A673 (cell line): ENCODE measurements around the gene IFIT5. TPM values are rescaled to one million over a fixed set of nuclear protein-coding genes. Genes with fewer than 3 reads are reported as not detected.
"Not testable (repeated sequence)": the region's sequence is repeated elsewhere in the genome, so short reads cannot be mapped to it uniquely, and the experiment has no call there.

Source experiments
- BruUV-seq: library from RNA; stranded (reverse); fragments of 400-500 nt; replicated peaks from 2 replicates; lab custom pipeline; 2021; lab: Mats Ljungman, UMichigan
- CTCF ChIA-PET: fragments of 300-600 bp; sonication (Branson Sonifier 250); formaldehyde crosslinking; loops from one replicate; lab custom pipeline; 2022; ENCODE audit warnings: antibody characterized with exemption; lab: Charles Lee
- POLR2A ChIA-PET: fragments of 300-600 bp; sonication (Branson Sonifier 250); formaldehyde crosslinking; loops from one replicate; lab custom pipeline; 2022; ENCODE audit warnings: antibody characterized with exemption; ENCODE audit not compliant: low non-redundant PET; lab: Charles Lee
- DNase-seq: peaks from one replicate; pipeline ENCODE4 v3.0.0-alpha.2; 2015; ENCODE audit warnings: low spot score
- H3K27ac ChIP-seq: fragments of 200-600 bp; sonication (generic); 2 replicates; pipeline ENCODE4 v1.5.1; 2016; ENCODE audit warnings: mixed run types, low read depth, mild to moderate bottlenecking, mixed read lengths, antibody characterized with exemption, low read length; ENCODE audit not compliant: poor library complexity, severe bottlenecking
- H3K27me3 ChIP-seq: fragments of 200-600 bp; sonication (generic); replicated peaks from 2 replicates; pipeline ENCODE4 v1.6.1; 2017; ENCODE audit warnings: mixed run types, low read depth, mild to moderate bottlenecking, mixed read lengths, antibody characterized with exemption, low read length; ENCODE audit not compliant: insufficient read depth, poor library complexity
- H3K36me3 ChIP-seq: fragments of 200-600 bp; sonication (generic); 2 replicates; pipeline ENCODE4 v1.6.1; 2016; ENCODE audit warnings: mixed run types, mild to moderate bottlenecking, mixed read lengths, antibody characterized with exemption, low read length; ENCODE audit not compliant: insufficient read depth, poor library complexity, severe bottlenecking
- H3K4me1 ChIP-seq: fragments of 200-600 bp; sonication (generic); 2 replicates; pipeline ENCODE4 v1.6.1; 2017; ENCODE audit warnings: mixed run types, mild to moderate bottlenecking, mixed read lengths, antibody characterized with exemption, low read length; ENCODE audit not compliant: insufficient read depth, poor library complexity, severe bottlenecking
- H3K4me3 ChIP-seq: fragments of 200-600 bp; sonication (generic); 2 replicates; pipeline ENCODE4 v1.5.1; 2016; ENCODE audit warnings: low read depth, mixed run types, mild to moderate bottlenecking, mixed read lengths, low read length; ENCODE audit not compliant: poor library complexity, severe bottlenecking
- H3K9me3 ChIP-seq: fragments of 200-600 bp; sonication (generic); 2 replicates; pipeline ENCODE4 v1.6.1; 2016; ENCODE audit warnings: mixed run types, low read depth, mild to moderate bottlenecking, mixed read lengths, antibody characterized with exemption, low read length; ENCODE audit not compliant: poor library complexity, severe bottlenecking
- EZH2 ChIP-seq: fragments of 200-600 bp; sonication (generic); IDR thresholded peaks from 2 replicates; pipeline ENCODE4 v1.6.1; 2017; ENCODE audit warnings: borderline replicate concordance, low read depth, mild to moderate bottlenecking, mixed read lengths, antibody characterized with exemption, low read length; ENCODE audit not compliant: poor library complexity, severe bottlenecking
- intact Hi-C: fragments of 100-400 bp; cut with micrococcal nuclease; formaldehyde crosslinking; loops from one replicate; pipeline ENCODE4 v1.10.0; 2022; ENCODE audit not compliant: unreplicated experiment
- total RNA-seq: library from RNA; stranded (reverse); gene quantifications from 2 replicates; pipeline ENCODE4 v1.2.3, GENCODE V29; 2021
- TF ChIP-seq, protein P1 (sequence below): fragments of 300-800, 200-600 bp; sonication (generic); conservative IDR thresholded peaks from 2 replicates; pipeline ENCODE4 v1.5.1; 2017; ENCODE audit warnings: low read depth, mild to moderate bottlenecking, antibody characterized with exemption, low read length, moderate library complexity, mixed read lengths

The IFIT5 gene
- total RNA-seq, 1 experiment from 2014 or later, result 15.8 TPM

DNA sequence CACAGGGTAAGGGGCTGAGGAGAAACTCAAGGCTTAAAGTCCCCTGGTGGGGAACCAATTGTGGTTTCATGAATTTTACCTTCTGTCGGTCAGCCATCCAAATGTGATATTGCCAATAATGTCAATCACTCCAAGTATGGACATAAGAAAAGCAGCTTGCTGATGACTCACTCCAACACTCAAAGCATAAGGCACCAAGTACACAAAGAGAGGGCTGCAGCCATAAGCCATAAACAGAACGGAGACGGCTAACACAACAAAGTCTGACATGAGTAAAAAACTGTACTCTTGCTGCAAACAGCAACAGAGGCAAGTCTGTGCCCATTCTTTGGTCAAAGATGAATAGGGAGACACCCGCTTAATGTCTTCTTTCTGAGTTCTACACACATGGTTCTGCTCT lies 24.2 kb downstream of the IFIT5 start:
- H3K27me3 ChIP-seq, result no peaks in the 10 kb centered on the region
- no peak for TF ChIP-seq EZH2
- TF ChIP-seq, protein P1, sequence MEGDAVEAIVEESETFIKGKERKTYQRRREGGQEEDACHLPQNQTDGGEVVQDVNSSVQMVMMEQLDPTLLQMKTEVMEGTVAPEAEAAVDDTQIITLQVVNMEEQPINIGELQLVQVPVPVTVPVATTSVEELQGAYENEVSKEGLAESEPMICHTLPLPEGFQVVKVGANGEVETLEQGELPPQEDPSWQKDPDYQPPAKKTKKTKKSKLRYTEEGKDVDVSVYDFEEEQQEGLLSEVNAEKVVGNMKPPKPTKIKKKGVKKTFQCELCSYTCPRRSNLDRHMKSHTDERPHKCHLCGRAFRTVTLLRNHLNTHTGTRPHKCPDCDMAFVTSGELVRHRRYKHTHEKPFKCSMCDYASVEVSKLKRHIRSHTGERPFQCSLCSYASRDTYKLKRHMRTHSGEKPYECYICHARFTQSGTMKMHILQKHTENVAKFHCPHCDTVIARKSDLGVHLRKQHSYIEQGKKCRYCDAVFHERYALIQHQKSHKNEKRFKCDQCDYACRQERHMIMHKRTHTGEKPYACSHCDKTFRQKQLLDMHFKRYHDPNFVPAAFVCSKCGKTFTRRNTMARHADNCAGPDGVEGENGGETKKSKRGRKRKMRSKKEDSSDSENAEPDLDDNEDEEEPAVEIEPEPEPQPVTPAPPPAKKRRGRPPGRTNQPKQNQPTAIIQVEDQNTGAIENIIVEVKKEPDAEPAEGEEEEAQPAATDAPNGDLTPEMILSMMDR, result no peak
- CTCF ChIA-PET, result no interaction called here
- intact Hi-C loops, result no loop called here
- no peaks in the 10 kb centered on the region for H3K36me3 ChIP-seq
- BruUV-seq, result no TSS peak
- POLR2A ChIA-PET, result no interaction called here
- no peak for DNase-seq
- no peak overlapping the region for H3K4me3 ChIP-seq
- H3K9me3 ChIP-seq, result no peaks in the 10 kb centered on the region
- H3K27ac ChIP-seq, result no peak overlapping the region
- H3K4me1 ChIP-seq, result no peaks in the 10 kb centered on the region

DNA sequence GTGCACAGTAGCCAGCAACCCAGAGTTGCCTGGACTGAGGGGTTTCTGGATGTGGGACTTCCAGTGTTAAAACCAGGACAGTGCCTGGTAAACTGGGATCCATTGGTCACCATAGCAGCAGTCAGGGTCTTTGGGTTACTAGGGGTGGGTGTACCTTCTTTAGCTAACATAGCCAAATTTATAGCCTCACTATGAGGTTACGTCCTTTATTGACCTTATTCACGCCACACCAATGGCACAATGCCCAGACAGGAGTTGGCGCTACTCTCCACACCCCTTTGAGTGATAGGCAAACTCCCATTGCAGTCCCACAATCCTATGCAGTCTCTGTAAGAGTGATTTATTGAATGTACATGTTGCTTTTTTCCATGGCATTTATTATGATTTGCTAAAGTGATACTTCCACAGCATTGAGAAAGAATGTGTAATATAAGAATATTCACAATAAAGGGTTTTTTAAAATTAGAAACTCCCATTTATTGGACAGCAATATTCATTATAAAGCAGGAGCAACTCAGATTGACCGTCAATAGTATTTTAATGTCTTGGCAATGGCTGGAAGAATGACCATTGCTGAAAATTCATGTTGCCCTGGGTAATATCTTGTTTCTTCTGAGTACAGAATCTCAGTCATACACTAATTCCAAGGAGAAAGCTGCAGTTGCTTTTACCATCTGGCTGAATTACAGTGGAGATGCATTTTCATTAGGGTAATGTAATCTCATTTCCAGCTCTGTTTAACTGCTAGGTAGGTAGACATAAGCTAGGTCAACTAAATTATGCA lies 26.1 kb downstream of the IFIT5 start:
- no peaks in the 10 kb centered on the region for H3K4me1 ChIP-seq
- no peaks in the 10 kb centered on the region for H3K9me3 ChIP-seq
- no peaks in the 10 kb centered on the region for H3K36me3 ChIP-seq
- intact Hi-C loops, result no loop called here
- BruUV-seq, result no TSS peak
- POLR2A ChIA-PET, result no interaction called here
- H3K27ac ChIP-seq, result no peak overlapping the region
- CTCF ChIA-PET, result interaction anchor here (0.6 kb wide), 1 partner anchor 1053 kb away, joined by 13 read pairs; no protein-coding TSS in a partner anchor
- H3K4me3 ChIP-seq, result no peak overlapping the region
- TF ChIP-seq, protein P1, result no peak
- TF ChIP-seq EZH2, result no peak
- no peaks in the 10 kb centered on the region for H3K27me3 ChIP-seq
- no peak for DNase-seq

GRCh38 chr10:89442289-89442688 lies 27.9 kb downstream of the IFIT5 start:
- TF ChIP-seq EZH2, result no peak
- TF ChIP-seq, protein P1, result no peak
- Histone ChIP-seq H3K4me3 (no peak overlapping the region), H3K9me3 (no peaks in the 10 kb centered on the region), H3K27ac (no peak overlapping the region), H3K36me3 (no peaks in the 10 kb centered on the region), H3K4me1 (no peaks in the 10 kb centered on the region), H3K27me3 (no peaks in the 10 kb centered on the region)
- ChIA-PET POLR2A (no interaction called here), CTCF (no interaction called here)
- BruUV-seq, result no TSS peak
- intact Hi-C loops, result no loop called here
- no peak for DNase-seq

DNA sequence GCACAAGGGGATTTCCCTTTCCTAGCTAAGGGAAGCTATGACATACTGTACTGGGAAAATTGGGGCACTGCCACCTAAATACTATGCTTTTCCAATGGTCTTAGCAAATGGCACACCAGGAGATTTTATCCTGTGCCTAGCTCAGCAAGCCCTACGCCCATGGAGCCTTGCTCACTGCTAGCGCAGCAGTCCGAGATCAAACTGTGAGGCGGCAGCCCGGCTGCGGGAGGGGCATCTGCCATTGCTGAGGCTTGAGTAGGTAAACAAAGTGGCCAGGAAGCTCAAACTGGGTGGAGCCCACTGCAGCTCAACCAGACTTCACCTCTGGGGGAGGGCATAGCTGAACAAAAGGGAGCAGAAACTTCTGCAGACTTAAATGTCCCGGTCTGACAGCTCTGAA lies 30.5 kb downstream of the IFIT5 start:
- H3K4me1 ChIP-seq, intact Hi-C loops, CTCF ChIA-PET, H3K27ac ChIP-seq, H3K27me3 ChIP-seq, H3K4me3 ChIP-seq, BruUV-seq, H3K9me3 ChIP-seq, H3K36me3 ChIP-seq, DNase-seq: not testable (repeated sequence)
- POLR2A ChIA-PET, result interaction anchor here (0.6 kb wide), 1 partner anchor 27 kb away, joined by 3 read pairs; no protein-coding TSS in a partner anchor
